Naive thymus-derived CD4-positive, alpha-beta T cell (primary cell): ENCODE data around the gene PIP4K2A. TPM values are rescaled to one million over a fixed set of nuclear protein-coding genes. Genes with fewer than 3 reads are reported as not detected.

Experiments
- ATAC-seq: fragments of 150-1000 bp; cut with Tn5 transposase; 2 replicates; pipeline ENCODE4 v1.10.0; 2021; ENCODE audit warnings: mild to moderate bottlenecking, moderate library complexity
- CTCF ChIA-PET: fragments of 350-600 bp; sonication (Branson Sonifier 250); formaldehyde crosslinking; loops from one replicate; lab custom pipeline; 2021; ENCODE audit warnings: antibody characterized with exemption; lab: Charles Lee
- POLR2A ChIA-PET: fragments of 350-600 bp; sonication (Branson Sonifier 250); formaldehyde crosslinking; loops from one replicate; lab custom pipeline; 2021; ENCODE audit warnings: antibody characterized with exemption, inconsistent platforms; lab: Charles Lee
- DNase-seq, 9 donors: peaks; one replicate each; pipeline versions ENCODE4 v3.0.0 to v3.0.0-alpha.2; 2020 to 2022; ENCODE audit warnings: mixed read lengths in 1 of 9
- H3K27ac ChIP-seq: one replicate; pipeline ENCODE4 v1.7.0; 2013; ENCODE audit warnings: mild to moderate bottlenecking, low read depth, low read length, moderate library complexity
- H3K27me3 ChIP-seq, 2 donors: one replicate each; pipeline ENCODE4 v1.7.0; 2013; ENCODE audit warnings: low read length in 2 of 2, mild to moderate bottlenecking in 2 of 2, moderate library complexity in 2 of 2; ENCODE audit not compliant: control insufficient read depth in 2 of 2, insufficient read depth in 2 of 2
- H3K36me3 ChIP-seq, 3 experiments: 1 replicate in 2 of 3; 2 replicates in 1 of 3; pipeline ENCODE4 v1.7.0; 2013; ENCODE audit warnings: low read length in 3 of 3, mild to moderate bottlenecking in 3 of 3, moderate library complexity in 1 of 3; ENCODE audit not compliant: insufficient read depth in 3 of 3, control insufficient read depth in 2 of 3
- H3K4me1 ChIP-seq, 2 donors: one replicate each; pipeline ENCODE4 v1.7.0; 2013; ENCODE audit warnings: low read length in 2 of 2, mild to moderate bottlenecking in 2 of 2, moderate library complexity in 1 of 2; ENCODE audit not compliant: control insufficient read depth in 2 of 2, insufficient read depth in 2 of 2
- H3K4me3 ChIP-seq: 2 replicates; pipeline ENCODE4 v1.7.0; 2013; ENCODE audit warnings: mild to moderate bottlenecking, low read length
- H3K9me3 ChIP-seq, 3 experiments: 1 replicate in 2 of 3; 2 replicates in 1 of 3; pipeline ENCODE4 v1.7.0; 2013; ENCODE audit warnings: low read length in 3 of 3; ENCODE audit not compliant: control insufficient read depth in 2 of 3
- H3K27ac Mint-ChIP-seq, 9 donors: one replicate each; pipeline ENCODE4 v1.8.0; 2020 to 2022; ENCODE audit warnings: mixed read lengths in 9 of 9, mild to moderate bottlenecking in 8 of 9, moderate library complexity in 5 of 9, inconsistent platforms in 2 of 9
- H3K27me3 Mint-ChIP-seq, 5 donors: one replicate each; pipeline ENCODE4 v1.8.0; 2021 to 2022; ENCODE audit warnings: mixed read lengths in 5 of 5, mild to moderate bottlenecking in 1 of 5
- H3K36me3 Mint-ChIP-seq, 5 donors: one replicate each; pipeline ENCODE4 v1.8.0; 2020 to 2022; ENCODE audit warnings: mixed read lengths in 5 of 5, mild to moderate bottlenecking in 3 of 5, inconsistent platforms in 1 of 5
- H3K4me1 Mint-ChIP-seq, 7 donors: one replicate each; pipeline ENCODE4 v1.8.0; 2020 to 2022; ENCODE audit warnings: mixed read lengths in 7 of 7, mild to moderate bottlenecking in 3 of 7, inconsistent platforms in 1 of 7
- H3K4me3 Mint-ChIP-seq, 10 donors: one replicate each; pipeline ENCODE4 v1.8.0; 2020 to 2022; ENCODE audit warnings: mild to moderate bottlenecking in 10 of 10, mixed read lengths in 10 of 10, moderate library complexity in 6 of 10, inconsistent platforms in 2 of 10
- H3K9me3 Mint-ChIP-seq, 11 donors: one replicate each; pipeline ENCODE4 v1.8.0; 2020 to 2022; ENCODE audit warnings: mixed read lengths in 11 of 11, mild to moderate bottlenecking in 4 of 11, inconsistent platforms in 1 of 11, moderate library complexity in 1 of 11
- intact Hi-C, 2 donors: fragments of 100-400 bp; cut with micrococcal nuclease; formaldehyde crosslinking; loops; one replicate each; pipeline ENCODE4 v1.15.1; 2023
- polyA plus RNA-seq, 2 donors: library from polyadenylated mRNA; unstranded; fragments of 300-500 nt; fragmentation: Illumina TruSeq; gene quantifications; one replicate each; pipeline ENCODE4 v1.2.3, GENCODE V29; 2021
- total RNA-seq, 6 experiments: library from RNA in 5 of 6; stranded (reverse) in 5 of 6; gene quantifications; 1 replicate in 5 of 6; 2 replicates in 1 of 6; pipeline ENCODE4 v1.2.3 and lab custom pipeline; 2021 to 2026

The PIP4K2A gene
- total and polyA plus RNA-seq, 7 experiments from 2014 or later, result 40.9 to 152 (median 134) TPM

GRCh38 chr10:22737587-22737986, 23.2 kb upstream of the PIP4K2A start:
- peaks cover 0 to 1% (median 0%) of the 10 kb centered on the region in 5 donors for H3K36me3 Mint-ChIP-seq
- intact Hi-C loops, result no loop called here
- peaks cover 0 to 13% (median 0%) of the 10 kb centered on the region in 5 donors for H3K27me3 Mint-ChIP-seq

GRCh38 chr10:22736134-22736533, 21.8 kb upstream of the PIP4K2A start:
- Mint-ChIP-seq H3K9me3 (peaks cover 0 to 4% (median 0%) of the 10 kb centered on the region in 11 donors), H3K36me3 (peaks cover 0 to 1% (median 0%) of the 10 kb centered on the region in 5 donors), H3K4me1 (peaks cover 0 to 2% (median 0%) of the 10 kb centered on the region in 7 donors), H3K4me3 (no peak overlapping the region), H3K27me3 (peaks cover 0 to 19% (median 0%) of the 10 kb centered on the region in 5 donors), H3K27ac (peak overlapping the region in 1 of 9 donors; percentile 13)
- H3K27me3 ChIP-seq, result no peaks in the 10 kb centered on the region
- no peaks in the 10 kb centered on the region for H3K36me3 ChIP-seq
- H3K4me1 ChIP-seq, result no peaks in the 10 kb centered on the region
- H3K4me3 ChIP-seq, result no peak overlapping the region
- intact Hi-C loops, result no loop called here
- DNase-seq (no peak), ATAC-seq (no peak)
- CTCF ChIA-PET, result no interaction called here
- H3K27ac ChIP-seq, result no peak overlapping the region
- POLR2A ChIA-PET, result no interaction called here
- H3K9me3 ChIP-seq, result no peaks in the 10 kb centered on the region

More at GRCh38 chr10:22737587-22737986, 23.2 kb upstream of the PIP4K2A start:
- no peak overlapping the region for H3K27ac ChIP-seq
- ChIA-PET CTCF (no interaction called here), POLR2A (no interaction called here)
- DNase-seq (no peak), ATAC-seq (no peak)
- no peaks in the 10 kb centered on the region for H3K9me3 ChIP-seq
- Mint-ChIP-seq H3K9me3 (peaks cover 0 to 4% (median 0%) of the 10 kb centered on the region in 11 donors), H3K27ac (no peak overlapping the region), H3K4me3 (no peak overlapping the region), H3K4me1 (peaks cover 0 to 2% (median 0%) of the 10 kb centered on the region in 7 donors)
- no peaks in the 10 kb centered on the region for H3K27me3 ChIP-seq
- no peak overlapping the region for H3K4me3 ChIP-seq
- H3K36me3 ChIP-seq, result no peaks in the 10 kb centered on the region
- H3K4me1 ChIP-seq, result no peaks in the 10 kb centered on the region

GRCh38 chr10:22733992-22734391, 19.6 kb upstream of the PIP4K2A start:
- Histone ChIP-seq H3K4me3 (no peak overlapping the region), H3K27ac (no peak overlapping the region), H3K9me3 (no peaks in the 10 kb centered on the region), H3K36me3 (no peaks in the 10 kb centered on the region), H3K27me3 (no peaks in the 10 kb centered on the region), H3K4me1 (no peaks in the 10 kb centered on the region)
- POLR2A ChIA-PET, result no interaction called here
- H3K27me3 Mint-ChIP-seq, result peaks cover 0 to 22% (median 0%) of the 10 kb centered on the region in 5 donors
- H3K9me3 Mint-ChIP-seq, result no peaks in the 10 kb centered on the region
- peaks cover 0 to 1% (median 0%) of the 10 kb centered on the region in 5 donors for H3K36me3 Mint-ChIP-seq
- no peak overlapping the region for H3K4me3 Mint-ChIP-seq
- no peak for ATAC-seq
- CTCF ChIA-PET, result no interaction called here
- DNase-seq, result no peak
- H3K4me1 Mint-ChIP-seq, result peaks cover 0 to 2% (median 0%) of the 10 kb centered on the region in 7 donors
- H3K27ac Mint-ChIP-seq, result no peak overlapping the region
- intact Hi-C loops, result no loop called here

- Mint-ChIP-seq H3K27me3 (peaks cover 0 to 26% (median 0%) of the 10 kb centered on the region in 5 donors), H3K9me3 (no peaks in the 10 kb centered on the region), H3K36me3 (no peaks in the 10 kb centered on the region), H3K4me3 (no peak overlapping the region), H3K4me1 (peaks cover 9 to 18% (median 16%) of the 10 kb centered on the region in 7 donors), H3K27ac (no peak overlapping the region)
- CTCF ChIA-PET, result interaction anchor here (0.7 kb wide), 1 partner anchor 21 kb away, joined by 3 read pairs; no protein-coding TSS in a partner anchor
- DNase-seq, result no peak
- no peaks in the 10 kb centered on the region for H3K36me3 ChIP-seq
- H3K4me1 ChIP-seq, result peaks cover 0 to 5% of the 10 kb centered on the region in 2 donors
- no peaks in the 10 kb centered on the region for H3K27me3 ChIP-seq
- no peaks in the 10 kb centered on the region for H3K9me3 ChIP-seq
- intact Hi-C loops, result no loop called here
- H3K27ac ChIP-seq, result no peak overlapping the region
- no peak overlapping the region for H3K4me3 ChIP-seq
- ATAC-seq, result no peak
- POLR2A ChIA-PET, result no interaction called here
Observed at GRCh38 chr10:22727663-22728062, 13.3 kb upstream of the PIP4K2A start.

GRCh38 chr10:22727112-22727511, 12.7 kb upstream of the PIP4K2A start:
- Histone ChIP-seq H3K27me3 (no peaks in the 10 kb centered on the region), H3K4me1 (peaks cover 0 to 5% of the 10 kb centered on the region in 2 donors), H3K27ac (no peak overlapping the region), H3K9me3 (no peaks in the 10 kb centered on the region), H3K4me3 (no peak overlapping the region), H3K36me3 (no peaks in the 10 kb centered on the region)
- ChIA-PET CTCF (interaction anchor here (0.7 kb wide), 1 partner anchor 22 kb away, joined by 3 read pairs; no protein-coding TSS in a partner anchor), POLR2A (no interaction called here)
- H3K9me3 Mint-ChIP-seq, result no peaks in the 10 kb centered on the region
- peaks cover 9 to 23% (median 16%) of the 10 kb centered on the region in 7 donors for H3K4me1 Mint-ChIP-seq
- ATAC-seq (no peak), DNase-seq (no peak)
- H3K27me3 Mint-ChIP-seq, result peaks cover 0 to 25% (median 0%) of the 10 kb centered on the region in 5 donors
- intact Hi-C loops, result no loop called here
- H3K4me3 Mint-ChIP-seq, result no peak overlapping the region
- peaks cover 0 to 1% (median 0%) of the 10 kb centered on the region in 5 donors for H3K36me3 Mint-ChIP-seq
- no peak overlapping the region for H3K27ac Mint-ChIP-seq

- CTCF ChIA-PET, result no interaction called here
- H3K4me3 ChIP-seq, result no peak overlapping the region
- intact Hi-C loops, result no loop called here
- H3K27ac ChIP-seq, result no peak overlapping the region
- no peaks in the 10 kb centered on the region for H3K36me3 ChIP-seq
- no peaks in the 10 kb centered on the region for H3K9me3 ChIP-seq
- Mint-ChIP-seq H3K27ac (peak overlapping the region in 1 of 9 donors; percentile 27), H3K4me1 (peaks cover 9 to 26% (median 19%) of the 10 kb centered on the region in 7 donors), H3K4me3 (no peak overlapping the region), H3K9me3 (no peaks in the 10 kb centered on the region), H3K36me3 (peaks cover 0 to 1% (median 0%) of the 10 kb centered on the region in 5 donors), H3K27me3 (peaks cover 0 to 12% (median 0%) of the 10 kb centered on the region in 5 donors)
- no peak for ATAC-seq
- H3K27me3 ChIP-seq, result no peaks in the 10 kb centered on the region
- DNase-seq, result no peak
- peaks cover 0 to 5% of the 10 kb centered on the region in 2 donors for H3K4me1 ChIP-seq
- POLR2A ChIA-PET, result no interaction called here
Observed at GRCh38 chr10:22724773-22725172, 10.4 kb upstream of the PIP4K2A start.

GRCh38 chr10:22723783-22724182, 9.4 kb upstream of the PIP4K2A start:
- Mint-ChIP-seq H3K36me3 (peaks cover 0 to 1% (median 0%) of the 10 kb centered on the region in 5 donors), H3K27ac (peak overlapping the region in 2 of 9 donors; percentile 31 to 62), H3K27me3 (peaks cover 0 to 12% (median 0%) of the 10 kb centered on the region in 5 donors), H3K4me1 (peaks cover 9 to 26% (median 20%) of the 10 kb centered on the region in 7 donors), H3K9me3 (no peaks in the 10 kb centered on the region), H3K4me3 (peak overlapping the region in 3 of 10 donors; percentile 12 to 34 (median 31))
- Histone ChIP-seq H3K4me1 (peaks cover 0 to 5% of the 10 kb centered on the region in 2 donors), H3K27me3 (no peaks in the 10 kb centered on the region), H3K4me3 (no peak overlapping the region), H3K9me3 (no peaks in the 10 kb centered on the region), H3K27ac (no peak overlapping the region), H3K36me3 (no peaks in the 10 kb centered on the region)
- intact Hi-C loops, result no loop called here
- POLR2A ChIA-PET, result no interaction called here
- ATAC-seq (no peak), DNase-seq (no peak)
- CTCF ChIA-PET, result no interaction called here
